Measurements from ENCODE around the gene PLXNC1.

The PLXNC1 gene

GRCh38 chr12:94157181-94157580, 8.8 kb downstream of the PLXNC1 start:
- H4K20me1 ChIP-seq (ENCODE audit: insufficient read depth, low read length), result no peaks in the 10 kb centered on the region
- H3K9me3 ChIP-seq (replicated peaks; ENCODE audit: insufficient read depth, low read length), result no peaks in the 10 kb centered on the region
- peak overlapping the region; percentile 51; the same call in 1 of the 2 replicates for H3K9ac ChIP-seq (ENCODE audit: low read length)
- H3K4me2 ChIP-seq (ENCODE audit: low read depth, low read length), result peak overlapping the region; percentile 87
- H3K4me3 ChIP-seq (ENCODE audit: low read length), result peak overlapping the region; percentile 45
- H3K79me2 ChIP-seq (ENCODE audit: low read length), result peaks cover 100% of the 10 kb centered on the region
- no peaks in the 10 kb centered on the region for H3K9me2 ChIP-seq (replicated peaks; ENCODE audit: insufficient read depth, low read length)
- H3K27ac ChIP-seq (ENCODE audit: low read length), result peak overlapping the region; percentile 89
- H3K4me1 ChIP-seq (ENCODE audit: low read length), result peaks cover 76% of the 10 kb centered on the region
- H2AFZ ChIP-seq (ENCODE audit: low read length), result no peak overlapping the region
- no peak for DNase-seq
- TF ChIP-seq EZH2 (optimal IDR thresholded peaks at IDR 0.05; ENCODE audit: low read depth, low read length), result no peak
- H3K36me3 ChIP-seq (replicated peaks; ENCODE audit: insufficient read depth, low read length), result peaks cover 3% of the 10 kb centered on the region; the same call in 1 of the 2 replicates
- peaks cover 26% of the 10 kb centered on the region for H3F3A ChIP-seq (ENCODE audit: insufficient read depth, low read length)
- no peaks in the 10 kb centered on the region for H3K27me3 ChIP-seq (replicated peaks; ENCODE audit: insufficient read depth, low read length)

DNA sequence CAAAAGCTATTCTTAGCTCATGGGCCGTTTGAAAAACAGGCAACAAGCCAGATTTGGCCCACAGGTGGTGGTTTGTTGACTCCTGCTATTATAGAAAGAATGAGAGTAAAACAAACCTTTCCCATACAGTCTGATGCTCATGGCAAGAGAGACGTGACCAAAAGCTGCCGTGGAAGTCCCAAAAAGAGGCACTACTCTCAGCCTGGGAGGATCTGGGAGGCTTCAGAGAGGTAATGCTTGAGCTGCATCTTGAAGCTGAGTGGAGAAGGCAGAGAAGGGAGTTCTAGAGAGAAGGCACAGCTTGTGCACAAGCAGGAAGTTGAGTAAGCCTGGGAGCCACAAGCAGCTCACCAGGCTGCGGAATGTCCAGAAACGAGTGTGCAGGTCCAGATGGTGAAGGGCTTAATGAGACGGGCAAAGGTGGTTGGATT, 9.6 kb downstream of the PLXNC1 start:
- no peaks in the 10 kb centered on the region for H3K9me3 ChIP-seq (replicated peaks; ENCODE audit: insufficient read depth, low read length)
- H3K79me2 ChIP-seq (ENCODE audit: low read length), result peaks cover 100% of the 10 kb centered on the region
- peak overlapping the region; percentile 89 for H3K27ac ChIP-seq (ENCODE audit: low read length)
- peaks cover 3% of the 10 kb centered on the region; the same call in 1 of the 2 replicates for H3K36me3 ChIP-seq (replicated peaks; ENCODE audit: insufficient read depth, low read length)
- no peak overlapping the region for H2AFZ ChIP-seq (ENCODE audit: low read length)
- peak overlapping the region; percentile 51 for H3K9ac ChIP-seq (ENCODE audit: low read length)
- H3K9me2 ChIP-seq (replicated peaks; ENCODE audit: insufficient read depth, low read length), result no peaks in the 10 kb centered on the region
- H3K4me3 ChIP-seq (ENCODE audit: low read length), result peak overlapping the region; percentile 45
- peaks cover 26% of the 10 kb centered on the region for H3F3A ChIP-seq (ENCODE audit: insufficient read depth, low read length)
- H3K27me3 ChIP-seq (replicated peaks; ENCODE audit: insufficient read depth, low read length), result no peaks in the 10 kb centered on the region
- H3K4me1 ChIP-seq (ENCODE audit: low read length), result peaks cover 68% of the 10 kb centered on the region
- peak overlapping the region; percentile 87 for H3K4me2 ChIP-seq (ENCODE audit: low read depth, low read length)
- H4K20me1 ChIP-seq (ENCODE audit: insufficient read depth, low read length), result no peaks in the 10 kb centered on the region
- TF ChIP-seq, protein P1, sequence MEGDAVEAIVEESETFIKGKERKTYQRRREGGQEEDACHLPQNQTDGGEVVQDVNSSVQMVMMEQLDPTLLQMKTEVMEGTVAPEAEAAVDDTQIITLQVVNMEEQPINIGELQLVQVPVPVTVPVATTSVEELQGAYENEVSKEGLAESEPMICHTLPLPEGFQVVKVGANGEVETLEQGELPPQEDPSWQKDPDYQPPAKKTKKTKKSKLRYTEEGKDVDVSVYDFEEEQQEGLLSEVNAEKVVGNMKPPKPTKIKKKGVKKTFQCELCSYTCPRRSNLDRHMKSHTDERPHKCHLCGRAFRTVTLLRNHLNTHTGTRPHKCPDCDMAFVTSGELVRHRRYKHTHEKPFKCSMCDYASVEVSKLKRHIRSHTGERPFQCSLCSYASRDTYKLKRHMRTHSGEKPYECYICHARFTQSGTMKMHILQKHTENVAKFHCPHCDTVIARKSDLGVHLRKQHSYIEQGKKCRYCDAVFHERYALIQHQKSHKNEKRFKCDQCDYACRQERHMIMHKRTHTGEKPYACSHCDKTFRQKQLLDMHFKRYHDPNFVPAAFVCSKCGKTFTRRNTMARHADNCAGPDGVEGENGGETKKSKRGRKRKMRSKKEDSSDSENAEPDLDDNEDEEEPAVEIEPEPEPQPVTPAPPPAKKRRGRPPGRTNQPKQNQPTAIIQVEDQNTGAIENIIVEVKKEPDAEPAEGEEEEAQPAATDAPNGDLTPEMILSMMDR (IDR thresholded peaks at IDR 0.05; ENCODE audit: low read length), result no peak
- TF ChIP-seq EZH2phosphoT487 (IDR thresholded peaks at IDR 0.05; ENCODE audit: low read length), result no peak
- DNase-seq, result peak; percentile 64

- no peaks in the 10 kb centered on the region for H3K9me3 ChIP-seq (replicated peaks; ENCODE audit: insufficient read depth, low read length)
These were observed 10.3 kb downstream of the PLXNC1 start for GRCh38 chr12:94158666-94159065.

GRCh38 chr12:94162108-94162507, 13.7 kb downstream of the PLXNC1 start:
- H3K36me3 ChIP-seq (replicated peaks; ENCODE audit: insufficient read depth, low read length), result peaks cover 3% of the 10 kb centered on the region; the same call in 1 of the 2 replicates
- H3K9me3 ChIP-seq (replicated peaks; ENCODE audit: insufficient read depth, low read length), result no peaks in the 10 kb centered on the region
- H2AFZ ChIP-seq (ENCODE audit: low read length), result no peak overlapping the region
- H3K27ac ChIP-seq (ENCODE audit: low read length), result no peak overlapping the region
- H3K27me3 ChIP-seq (replicated peaks; ENCODE audit: insufficient read depth, low read length), result no peaks in the 10 kb centered on the region
- H3F3A ChIP-seq (ENCODE audit: insufficient read depth, low read length), result peaks cover 14% of the 10 kb centered on the region
- H3K4me3 ChIP-seq (ENCODE audit: low read length), result no peak overlapping the region
- DNase-seq, result no peak
- no peaks in the 10 kb centered on the region for H4K20me1 ChIP-seq (ENCODE audit: insufficient read depth, low read length)
- H3K79me2 ChIP-seq (ENCODE audit: low read length), result peaks cover 99% of the 10 kb centered on the region
- H3K9me2 ChIP-seq (replicated peaks; ENCODE audit: insufficient read depth, low read length), result no peaks in the 10 kb centered on the region
- no peak for TF ChIP-seq EZH2phosphoT487 (IDR thresholded peaks at IDR 0.05; ENCODE audit: low read length)
- TF ChIP-seq EZH2 (optimal IDR thresholded peaks at IDR 0.05; ENCODE audit: low read depth, low read length), result no peak
- TF ChIP-seq, protein P1 (IDR thresholded peaks at IDR 0.05; ENCODE audit: low read length), result no peak
- H3K4me2 ChIP-seq (ENCODE audit: low read depth, low read length), result no peak overlapping the region
- no peak overlapping the region for H3K9ac ChIP-seq (ENCODE audit: low read length)
- H3K4me1 ChIP-seq (ENCODE audit: low read length), result peaks cover 30% of the 10 kb centered on the region

More at GRCh38 chr12:94158666-94159065, 10.3 kb downstream of the PLXNC1 start:
- DNase-seq, result no peak
- peak overlapping the region; percentile 45; the same call in 1 of the 2 replicates for H3K4me3 ChIP-seq (ENCODE audit: low read length)
- H3F3A ChIP-seq (ENCODE audit: insufficient read depth, low read length), result peaks cover 26% of the 10 kb centered on the region
- no peaks in the 10 kb centered on the region for H3K27me3 ChIP-seq (replicated peaks; ENCODE audit: insufficient read depth, low read length)
- TF ChIP-seq, protein P1 (IDR thresholded peaks at IDR 0.05; ENCODE audit: low read length), result no peak
- no peak for TF ChIP-seq EZH2phosphoT487 (IDR thresholded peaks at IDR 0.05; ENCODE audit: low read length)
- TF ChIP-seq EZH2 (optimal IDR thresholded peaks at IDR 0.05; ENCODE audit: low read depth, low read length), result no peak
- H2AFZ ChIP-seq (ENCODE audit: low read length), result no peak overlapping the region
- H4K20me1 ChIP-seq (ENCODE audit: insufficient read depth, low read length), result no peaks in the 10 kb centered on the region
- peak overlapping the region; percentile 87; the same call in 1 of the 2 replicates for H3K4me2 ChIP-seq (ENCODE audit: low read depth, low read length)
- peak overlapping the region; percentile 51; the same call in 1 of the 2 replicates for H3K9ac ChIP-seq (ENCODE audit: low read length)
- H3K36me3 ChIP-seq (replicated peaks; ENCODE audit: insufficient read depth, low read length), result peaks cover 3% of the 10 kb centered on the region; the same call in 1 of the 2 replicates
- H3K27ac ChIP-seq (ENCODE audit: low read length), result peak overlapping the region; percentile 89; the same call in 1 of the 2 replicates
- peaks cover 100% of the 10 kb centered on the region for H3K79me2 ChIP-seq (ENCODE audit: low read length)
- H3K4me1 ChIP-seq (ENCODE audit: low read length), result peaks cover 61% of the 10 kb centered on the region
- H3K9me2 ChIP-seq (replicated peaks; ENCODE audit: insufficient read depth, low read length), result no peaks in the 10 kb centered on the region

Measured in MM.1S (cell line).